Measurements from ENCODE around the gene BMP7. TPM values are rescaled to one million over a fixed set of nuclear protein-coding genes. Genes with fewer than 3 reads are reported as not detected.

Gene BMP7
- not detected in 2 replicates for total RNA-seq

GRCh38 chr20:57266291-57267157, at the start of gene BMP7:
BMP7 (minus strand) TSS chr20:57266641; CDS start chr20:57266122, 519 bp downstream.

Other genes starting within 250 kb of the BMP7 start
- not detected in 2 replicates for gene SPO11, start 63.2 kb upstream of the BMP7 start, total RNA-seq
- gene RAE1, start 84.6 kb upstream of the BMP7 start, total RNA-seq = 20.1 and 29.6 TPM in 2 replicates
- gene RBM38, start 124.8 kb upstream of the BMP7 start, total RNA-seq = 5.5 and 5.6 TPM in 2 replicates